Kidney epithelial cell (primary cell): Measurements from ENCODE around the gene OR5AU1. TPM values are rescaled to one million over a fixed set of nuclear protein-coding genes. Genes with fewer than 3 reads are reported as not detected.

ENCODE experiments used
- DNase-seq: peaks from one replicate; pipeline ENCODE4 v3.0.0-alpha.2; 2010; ENCODE audit warnings: low read depth
- H3K27me3 ChIP-seq: 2 replicates; pipeline ENCODE4 v1.6.0; 2011; ENCODE audit warnings: low read length; ENCODE audit not compliant: control insufficient read depth, insufficient read depth
- H3K36me3 ChIP-seq: 2 replicates; pipeline ENCODE4 v1.5.1; 2011; ENCODE audit warnings: low read length; ENCODE audit not compliant: control insufficient read depth, insufficient read depth
- H3K4me3 ChIP-seq: 2 replicates; pipeline ENCODE4 v1.5.1; 2011; ENCODE audit warnings: low read depth, mild to moderate bottlenecking, control low read depth, low read length
- total RNA-seq: library from RNA; depleted of rRNA; stranded (reverse); fragments of >200 nt; gene quantifications from 2 replicates; pipeline ENCODE4 v1.2.3, GENCODE V29; 2015
- TF ChIP-seq, protein P1 (sequence below): IDR thresholded peaks from 2 replicates; pipeline ENCODE4 v1.5.1; 2011; ENCODE audit warnings: mild to moderate bottlenecking, moderate library complexity, low read length, control low read depth, inconsistent platforms; ENCODE audit not compliant: insufficient read depth, poor library complexity, severe bottlenecking

The OR5AU1 gene
- not detected in 2 replicates for total RNA-seq

DNA sequence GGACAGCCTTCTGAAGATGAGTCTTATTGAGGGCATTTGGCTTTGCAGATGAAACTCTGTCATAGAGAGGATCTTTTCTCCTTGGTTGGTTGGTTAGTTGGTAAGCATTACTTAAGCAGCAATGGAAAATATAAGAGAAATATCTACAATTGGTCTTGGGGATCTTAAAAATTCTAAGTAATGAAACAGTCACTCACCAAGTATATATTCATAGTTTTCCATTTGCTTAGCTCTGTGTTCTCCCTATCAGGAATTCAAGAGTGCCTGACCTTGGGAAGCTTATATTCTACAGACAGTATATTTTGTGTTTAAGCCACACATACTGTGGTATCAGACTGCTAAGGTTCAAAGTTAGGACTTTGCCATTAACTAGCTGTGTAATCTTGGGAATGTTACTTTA lies at the start of gene OR5AU1:
OR5AU1 (minus strand) TSS at position 101 of the 400 bp plus-strand sequence. CDS start 191 bp downstream, outside the sequence.
- Histone ChIP-seq H3K36me3 (no peaks in the 10 kb centered on the region), H3K27me3 (peaks cover 3% of the 10 kb centered on the region), H3K4me3 (no peak within 1 kb of the TSS)
- no peak for DNase-seq
- TF ChIP-seq, protein P1, sequence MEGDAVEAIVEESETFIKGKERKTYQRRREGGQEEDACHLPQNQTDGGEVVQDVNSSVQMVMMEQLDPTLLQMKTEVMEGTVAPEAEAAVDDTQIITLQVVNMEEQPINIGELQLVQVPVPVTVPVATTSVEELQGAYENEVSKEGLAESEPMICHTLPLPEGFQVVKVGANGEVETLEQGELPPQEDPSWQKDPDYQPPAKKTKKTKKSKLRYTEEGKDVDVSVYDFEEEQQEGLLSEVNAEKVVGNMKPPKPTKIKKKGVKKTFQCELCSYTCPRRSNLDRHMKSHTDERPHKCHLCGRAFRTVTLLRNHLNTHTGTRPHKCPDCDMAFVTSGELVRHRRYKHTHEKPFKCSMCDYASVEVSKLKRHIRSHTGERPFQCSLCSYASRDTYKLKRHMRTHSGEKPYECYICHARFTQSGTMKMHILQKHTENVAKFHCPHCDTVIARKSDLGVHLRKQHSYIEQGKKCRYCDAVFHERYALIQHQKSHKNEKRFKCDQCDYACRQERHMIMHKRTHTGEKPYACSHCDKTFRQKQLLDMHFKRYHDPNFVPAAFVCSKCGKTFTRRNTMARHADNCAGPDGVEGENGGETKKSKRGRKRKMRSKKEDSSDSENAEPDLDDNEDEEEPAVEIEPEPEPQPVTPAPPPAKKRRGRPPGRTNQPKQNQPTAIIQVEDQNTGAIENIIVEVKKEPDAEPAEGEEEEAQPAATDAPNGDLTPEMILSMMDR = no peak

DNA sequence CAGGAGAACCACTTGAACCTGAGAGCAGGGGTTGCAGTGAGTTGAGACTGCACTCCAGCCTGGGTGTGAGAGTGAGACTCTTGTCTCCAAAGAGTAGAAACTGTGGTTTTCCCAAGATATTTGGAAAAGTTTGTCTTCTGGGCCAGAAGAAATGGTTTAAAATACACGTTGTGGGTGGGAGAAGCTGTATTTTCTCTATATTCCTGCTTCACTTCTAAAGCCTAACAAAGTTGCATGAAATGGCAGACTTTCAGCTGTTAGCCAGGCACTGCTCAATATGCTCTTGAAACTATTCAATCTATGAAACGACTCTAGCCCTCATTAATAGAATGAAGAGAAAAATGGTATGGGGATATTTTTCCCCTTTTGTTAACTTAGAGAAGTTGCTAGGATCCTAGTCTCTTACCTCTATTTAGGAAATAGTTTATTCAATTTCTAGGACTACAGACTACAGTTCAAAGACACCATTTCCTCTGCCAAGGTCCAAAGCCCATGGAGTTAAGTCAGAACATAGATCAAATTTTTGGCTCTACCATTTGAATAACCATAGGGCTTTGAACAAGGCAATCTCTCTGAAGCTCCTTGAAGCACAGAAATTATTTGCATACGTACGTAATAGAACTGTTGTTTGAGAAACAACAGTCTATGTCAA lies 49.3 kb upstream of the OR5AU1 start:
- no peak for DNase-seq
- TF ChIP-seq, protein P1 = no peak
- Histone ChIP-seq H3K36me3 (peaks cover 1% of the 10 kb centered on the region), H3K27me3 (no peaks in the 10 kb centered on the region), H3K4me3 (no peak overlapping the region)

DNA sequence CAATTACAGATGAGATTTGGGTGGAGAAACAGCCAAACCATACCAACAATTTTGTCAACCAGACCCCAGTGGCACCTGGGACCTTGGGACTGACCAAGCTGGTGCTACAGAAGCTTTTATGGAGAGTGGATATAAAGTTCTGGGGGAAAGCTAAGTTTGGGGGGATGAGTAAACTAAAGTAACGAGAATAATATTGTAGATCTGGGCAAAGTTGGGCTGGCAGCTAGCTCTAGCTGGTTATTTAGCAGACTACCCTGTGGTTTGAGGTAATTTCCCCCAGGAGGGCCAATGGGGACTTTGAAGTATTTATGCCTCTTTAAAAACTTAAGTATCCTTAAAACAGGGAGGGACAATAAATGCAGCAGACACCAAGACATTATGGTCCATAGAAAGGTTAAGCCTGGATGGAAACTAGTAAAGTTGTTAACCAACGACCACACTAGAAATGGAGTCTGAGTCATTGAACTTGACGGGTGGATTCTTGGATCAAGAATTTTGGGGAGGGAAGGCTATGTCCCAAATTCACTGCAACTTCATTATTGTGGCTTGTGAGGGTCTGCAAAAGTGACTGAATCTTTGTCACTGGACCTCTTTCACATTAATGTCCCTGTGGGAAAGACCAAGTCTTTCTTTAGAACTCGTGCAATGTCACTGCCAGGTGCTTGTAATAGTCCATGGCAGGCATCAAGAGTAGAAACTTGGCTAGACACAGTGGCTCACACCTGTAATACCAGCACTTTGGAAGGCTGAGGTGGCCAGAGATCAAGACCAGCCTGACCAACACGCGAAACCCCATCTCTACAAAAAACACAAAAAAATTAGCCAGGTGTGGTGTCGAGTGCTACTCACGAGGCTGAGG lies 48.5 kb upstream of the OR5AU1 start:
- no peak for DNase-seq
- no peak overlapping the region for H3K4me3 ChIP-seq
- H3K27me3 ChIP-seq = no peaks in the 10 kb centered on the region
- TF ChIP-seq, protein P1 = no peak
- peaks cover 1% of the 10 kb centered on the region for H3K36me3 ChIP-seq

DNA sequence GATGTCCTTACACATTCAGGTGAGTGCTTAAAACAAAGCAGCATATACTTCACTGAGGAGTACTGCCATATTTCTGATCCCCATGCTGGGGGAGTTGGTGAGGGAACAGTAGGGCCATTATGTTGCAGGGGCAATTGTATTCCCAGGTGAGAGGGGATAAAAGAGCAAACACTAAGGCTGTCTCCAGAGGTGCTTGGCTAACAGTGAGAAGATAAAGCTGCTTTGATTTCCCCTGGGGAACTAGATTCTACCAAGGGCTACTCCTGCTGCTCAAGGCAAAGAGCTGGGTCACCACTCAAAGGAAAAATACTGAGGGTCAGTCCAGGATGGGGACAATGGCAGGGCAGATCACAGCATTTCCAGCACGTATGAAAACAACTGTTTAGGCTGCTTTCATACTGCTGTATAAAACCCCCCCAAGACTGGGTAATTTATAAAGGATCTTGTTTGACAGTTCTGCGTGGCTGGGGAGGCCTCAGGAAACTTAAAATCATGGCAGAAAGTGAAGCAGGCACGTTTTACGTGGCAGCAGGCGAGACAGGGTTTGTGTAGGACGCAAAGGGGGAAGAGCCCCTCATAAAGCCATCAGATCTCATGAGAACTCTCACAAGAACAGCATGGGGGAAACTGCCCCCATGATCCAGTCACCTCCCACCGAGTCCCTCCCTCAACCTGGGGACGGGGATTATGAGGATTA lies 47.8 kb upstream of the OR5AU1 start:
- no peaks in the 10 kb centered on the region for H3K27me3 ChIP-seq
- no peak for DNase-seq
- TF ChIP-seq, protein P1 = no peak
- peaks cover 1% of the 10 kb centered on the region for H3K36me3 ChIP-seq
- H3K4me3 ChIP-seq = no peak overlapping the region

DNA sequence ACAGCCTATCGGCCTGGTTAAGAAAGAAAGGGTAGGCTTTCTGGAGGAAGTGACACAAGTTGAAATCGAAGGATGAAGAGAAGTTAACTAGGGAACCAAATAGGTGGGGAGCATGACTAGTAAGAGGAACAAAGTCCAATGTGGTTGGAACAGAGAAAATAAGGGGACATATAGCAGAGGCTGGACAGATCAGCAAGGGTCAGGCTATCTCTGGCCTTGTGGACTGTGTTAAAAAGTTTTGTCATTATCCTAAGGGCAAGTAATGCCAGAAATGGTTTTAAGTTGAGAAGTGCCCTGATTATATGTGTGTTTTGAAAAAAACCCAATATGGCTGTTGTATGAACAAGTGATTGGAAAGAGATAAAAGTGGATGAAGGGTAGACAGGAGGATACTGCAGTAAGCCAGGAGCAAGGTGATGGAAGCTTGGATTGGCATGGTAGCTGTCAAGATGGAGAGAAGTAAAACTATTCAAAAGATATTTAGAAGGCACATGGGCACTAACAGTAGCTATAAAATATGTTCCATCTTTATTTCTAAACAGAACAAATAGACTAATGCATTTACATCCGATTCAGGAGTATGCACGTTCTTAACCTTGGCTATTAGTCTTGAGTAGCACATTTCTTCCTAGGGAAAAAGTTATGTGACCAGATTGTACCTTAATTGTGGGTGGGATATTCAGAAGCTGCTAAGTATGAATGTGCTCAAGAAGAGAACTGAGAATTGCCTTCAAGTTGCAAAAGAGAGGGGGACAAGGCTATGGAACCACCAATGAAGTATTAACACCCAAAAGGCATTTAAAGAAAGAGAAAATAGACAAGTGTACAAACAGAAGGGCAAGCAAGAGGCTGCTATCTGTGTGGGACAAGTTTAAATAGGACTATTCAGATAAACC lies 46.8 kb upstream of the OR5AU1 start:
- Histone ChIP-seq H3K27me3 (no peaks in the 10 kb centered on the region), H3K36me3 (peaks cover 1% of the 10 kb centered on the region), H3K4me3 (no peak overlapping the region)
- TF ChIP-seq, protein P1 = no peak
- DNase-seq = no peak
